Fibroblast of peridontal ligament (primary cell): ENCODE measurements around the gene ARHGAP24.
A peak's percentile ranks its signal among the peaks of the same experiment; 100 is the strongest.

Source experiments
- DNase-seq: peaks from one replicate; pipeline ENCODE4 v3.0.0-alpha.2; 2010; ENCODE audit errors: extremely low read depth

The ARHGAP24 gene

DNA sequence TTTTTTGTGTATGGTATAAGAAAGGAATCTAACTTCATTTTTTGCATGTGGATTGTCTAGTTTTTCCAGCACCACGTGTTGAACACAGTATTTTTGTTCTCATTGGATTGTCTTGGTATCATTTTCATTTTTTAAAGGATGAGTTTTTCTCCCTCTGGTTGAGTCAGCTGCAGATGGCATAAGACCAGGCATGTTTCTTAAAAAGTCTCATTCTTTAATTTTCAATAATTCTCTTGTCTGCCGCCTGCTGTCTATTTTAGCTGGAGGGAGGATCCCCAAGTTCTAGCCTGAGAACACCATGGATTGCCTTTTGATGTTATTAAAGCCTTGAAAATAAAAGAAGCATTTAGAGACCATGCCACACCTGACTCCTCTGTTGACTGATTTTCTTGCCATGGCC lies 263.8 kb downstream of the ARHGAP24 start:
- peak; percentile 49 for DNase-seq

DNA sequence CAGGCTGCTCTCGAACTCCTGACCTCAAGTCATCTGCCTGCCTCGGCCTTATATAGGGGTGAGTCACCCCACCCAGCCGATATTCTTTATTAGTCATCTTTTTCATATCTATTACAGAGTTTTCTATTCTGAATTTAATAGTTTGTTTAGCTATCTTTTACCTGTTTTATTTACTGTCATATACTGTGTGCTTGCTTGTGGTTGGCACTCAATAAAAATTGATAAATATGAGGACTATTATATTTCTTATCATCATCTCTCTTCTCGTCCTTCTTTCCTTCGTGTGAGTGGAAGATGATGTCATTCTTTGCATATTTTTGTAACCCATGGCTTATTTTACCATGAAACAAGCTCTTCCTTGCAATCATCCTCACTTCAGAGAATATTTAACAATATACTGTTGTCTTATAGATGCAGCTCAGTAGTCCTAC lies 265.5 kb downstream of the ARHGAP24 start:
- peak; percentile 71 for DNase-seq

DNA sequence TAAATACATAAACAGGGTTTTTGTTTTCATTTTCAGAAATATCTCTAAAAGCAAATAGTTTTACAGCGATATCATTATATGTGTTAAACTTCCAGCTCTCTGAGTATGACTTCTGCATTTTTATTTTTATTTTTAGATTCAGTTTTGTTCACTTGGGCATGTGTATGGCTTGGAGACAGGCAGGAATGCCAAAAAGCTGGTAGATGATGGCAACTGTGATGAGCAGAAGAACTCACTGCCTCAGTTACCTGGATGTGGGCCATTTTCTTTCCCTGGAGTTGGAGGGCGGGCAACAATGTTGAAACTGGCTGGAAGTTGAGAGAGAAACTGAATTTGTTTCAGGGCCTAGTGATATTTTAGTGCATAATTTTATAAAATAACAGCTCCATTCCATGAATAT lies 266.4 kb downstream of the ARHGAP24 start:
- DNase-seq: no peak

DNA sequence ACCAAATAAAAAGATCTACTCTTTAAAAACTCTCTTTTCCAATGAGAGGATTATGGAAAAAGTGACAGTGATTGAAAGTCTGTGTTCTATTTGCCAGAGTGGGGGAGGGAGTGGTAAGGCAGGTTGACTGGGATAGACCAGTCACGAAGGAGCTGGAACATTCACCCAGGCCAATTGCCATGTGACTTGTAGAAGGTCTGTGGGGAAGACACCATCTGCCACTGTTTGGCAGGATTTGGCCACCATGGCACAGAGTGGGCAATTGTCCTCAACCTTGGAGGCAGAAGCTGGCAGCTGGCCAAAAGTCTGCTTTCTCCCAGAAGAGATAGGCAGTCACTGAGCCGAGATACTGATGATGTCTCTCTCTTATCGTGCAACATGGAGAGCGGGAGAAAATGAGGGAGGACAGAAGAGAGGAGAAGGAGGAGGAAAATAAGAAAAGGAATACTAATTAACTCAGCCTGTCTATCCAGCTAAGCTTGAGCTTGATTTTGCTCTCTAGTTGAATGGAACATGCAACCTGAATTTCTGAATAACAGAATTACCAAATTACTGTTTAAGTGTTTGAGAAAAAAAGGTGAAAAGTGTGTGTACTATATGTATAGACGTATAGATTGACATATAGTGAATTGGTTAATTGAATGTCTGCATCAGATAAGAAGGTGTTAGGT lies 267.1 kb downstream of the ARHGAP24 start:
- DNase-seq: no peak

DNA sequence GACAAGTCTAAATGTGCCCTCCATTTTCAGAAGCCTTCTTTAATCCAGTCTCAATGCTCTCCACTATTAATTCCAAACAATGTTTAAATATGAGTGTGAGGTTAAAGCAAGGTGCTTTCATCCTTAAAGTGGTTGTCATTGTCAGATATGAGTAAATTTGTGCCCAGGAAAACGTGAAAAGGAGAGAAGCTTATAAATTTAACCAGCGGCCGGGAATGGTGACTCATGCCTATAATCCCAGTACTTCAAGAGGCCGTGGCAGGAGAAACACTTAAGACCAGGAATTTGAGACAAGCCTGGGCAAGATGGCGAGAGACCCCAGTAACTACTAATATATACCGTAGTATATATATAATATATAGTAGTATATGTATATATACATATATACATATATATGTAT lies 270.0 kb downstream of the ARHGAP24 start:
- no peak for DNase-seq

DNA sequence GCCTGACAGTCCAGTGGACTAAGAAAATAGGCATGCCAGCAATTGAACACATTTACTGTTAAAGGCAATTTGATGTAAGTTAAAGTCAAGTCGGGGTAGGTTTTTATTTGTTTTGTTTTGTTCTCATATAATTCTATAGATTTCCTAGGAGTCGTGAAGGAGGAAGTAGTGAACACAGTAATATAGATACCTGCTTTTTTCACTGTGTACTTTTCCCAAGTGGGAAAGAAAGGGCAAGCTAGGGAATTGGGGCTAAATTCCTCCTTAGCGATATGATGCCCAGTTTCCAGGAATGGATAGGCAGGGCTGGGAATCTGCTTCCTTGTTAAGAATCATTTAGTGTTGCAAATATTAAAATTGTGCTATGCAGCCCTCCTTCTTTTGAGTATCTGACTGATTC lies 271.0 kb downstream of the ARHGAP24 start:
- no peak for DNase-seq

DNA sequence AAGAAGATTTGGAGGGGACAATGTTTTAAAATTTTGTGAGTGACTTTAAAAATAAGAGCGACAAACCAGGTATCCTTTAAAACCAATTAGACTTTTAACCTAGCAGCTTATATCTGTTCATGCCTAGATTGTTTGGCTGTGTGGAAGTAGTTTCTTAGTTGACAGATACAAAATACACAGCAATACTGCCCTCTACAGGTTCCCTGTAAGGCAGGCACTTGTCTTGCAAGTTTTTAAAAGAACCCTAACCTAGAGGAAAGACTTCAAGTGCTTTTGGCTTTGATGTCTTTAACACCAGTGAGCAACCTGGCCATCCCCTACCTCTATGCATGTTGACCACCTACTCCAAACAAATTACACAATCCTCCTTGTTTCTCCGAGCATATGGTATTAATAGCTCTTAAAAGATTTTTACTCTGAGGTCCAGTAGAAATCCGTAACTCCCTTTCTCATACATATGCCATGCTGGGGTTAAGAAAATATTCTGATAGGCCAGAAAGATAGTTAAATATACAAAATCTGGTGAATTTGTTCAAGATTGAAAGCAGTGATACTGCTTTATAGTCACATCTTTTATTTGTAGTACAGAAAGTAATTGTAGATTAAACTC lies 273.0 kb downstream of the ARHGAP24 start:
- peak; percentile 93 for DNase-seq

DNA sequence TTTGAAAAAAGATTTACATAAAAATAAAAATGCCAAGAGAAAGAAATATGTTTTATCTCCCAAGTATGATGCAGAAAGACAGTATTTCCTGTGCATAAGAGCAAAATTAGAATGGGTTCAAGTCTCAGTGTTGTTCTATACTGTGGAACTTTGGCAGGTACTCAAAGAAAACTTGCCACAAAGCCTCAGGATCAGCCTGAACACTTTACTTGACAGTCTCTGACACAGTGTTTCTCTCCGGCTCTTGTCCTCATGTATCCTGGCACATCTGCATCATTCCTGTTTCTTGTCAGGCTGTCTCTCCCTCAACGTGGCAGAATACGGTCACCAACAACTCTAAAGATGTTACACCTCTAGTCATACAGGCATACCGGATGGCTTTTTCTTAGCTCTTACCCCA lies 273.7 kb downstream of the ARHGAP24 start:
- no peak for DNase-seq

DNA sequence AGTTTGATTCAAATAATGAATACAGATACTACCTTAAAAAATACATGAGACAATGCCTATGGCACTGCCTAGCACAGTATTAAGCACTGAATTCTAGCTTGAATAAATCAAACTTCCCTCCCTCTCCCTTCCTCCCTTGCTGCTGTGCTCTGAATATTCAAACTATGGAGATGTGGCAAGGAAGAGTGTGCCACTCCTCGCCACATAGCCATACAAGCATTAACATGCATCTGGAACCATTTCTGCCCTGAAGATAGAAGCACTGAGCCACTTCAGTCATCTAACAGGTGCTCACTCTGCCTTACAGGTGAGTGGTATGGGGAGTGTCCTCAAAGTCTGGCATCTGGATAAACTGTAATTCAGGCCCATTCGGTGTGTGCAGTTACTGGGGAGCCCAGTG lies 276.9 kb downstream of the ARHGAP24 start:
- no peak for DNase-seq

DNA sequence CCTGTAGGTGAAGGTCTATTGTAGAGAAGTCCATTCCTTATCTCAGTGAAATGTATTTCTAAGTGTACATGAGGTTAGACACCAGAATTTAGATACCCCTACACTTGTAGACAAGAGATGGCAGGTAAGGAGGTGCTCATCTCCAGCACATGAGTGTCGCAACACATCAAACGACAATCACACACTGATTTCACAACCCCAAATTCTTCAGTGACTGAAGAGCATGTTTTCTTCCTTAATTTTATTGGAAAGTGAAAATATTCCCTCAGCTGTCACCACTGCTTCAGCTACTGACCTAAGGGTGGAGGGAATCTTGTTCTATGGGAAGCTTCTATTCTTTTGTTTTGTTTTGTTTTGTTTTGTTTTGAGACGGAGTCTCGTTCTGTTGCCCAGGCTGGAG lies 280.3 kb downstream of the ARHGAP24 start:
- DNase-seq: no peak

DNA sequence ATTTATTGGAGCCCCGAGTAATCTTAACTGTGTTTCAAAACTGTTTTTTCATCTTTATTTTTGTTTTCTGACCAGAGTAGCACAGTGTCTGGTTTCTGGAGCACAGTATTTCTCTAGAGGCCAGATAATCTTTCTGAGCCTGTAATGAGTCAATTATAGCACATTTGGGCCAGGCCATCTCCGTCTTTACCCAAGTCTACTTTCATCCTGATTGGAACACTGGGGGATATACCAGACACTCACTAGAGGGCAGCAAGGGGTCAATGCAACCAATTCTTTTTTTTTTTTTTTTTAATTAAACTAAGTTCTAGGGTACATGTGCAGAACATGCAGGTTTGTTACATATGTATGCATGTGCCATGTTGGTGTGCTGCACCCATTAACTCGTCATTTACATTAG lies 282.0 kb downstream of the ARHGAP24 start:
- peak; percentile 74 for DNase-seq

DNA sequence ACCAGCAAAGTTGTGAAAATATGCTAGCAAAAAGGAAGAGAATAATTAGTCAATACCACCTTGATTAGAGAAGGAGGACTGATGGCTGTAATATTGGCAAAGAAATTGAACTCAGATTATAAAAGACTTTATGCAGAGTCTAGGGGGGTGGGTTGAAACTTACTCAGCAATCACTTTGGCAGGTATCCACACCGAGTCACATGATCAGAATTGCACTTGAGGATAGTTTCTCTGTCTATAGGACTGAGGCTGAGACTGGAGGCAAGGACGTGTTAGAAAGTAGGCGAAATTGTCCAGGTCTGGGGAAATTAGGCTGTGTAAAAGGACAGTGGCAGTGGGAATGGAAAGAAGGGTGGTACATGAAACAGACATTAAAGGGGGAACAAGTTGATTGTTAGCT lies 284.4 kb downstream of the ARHGAP24 start:
- DNase-seq: no peak

DNA sequence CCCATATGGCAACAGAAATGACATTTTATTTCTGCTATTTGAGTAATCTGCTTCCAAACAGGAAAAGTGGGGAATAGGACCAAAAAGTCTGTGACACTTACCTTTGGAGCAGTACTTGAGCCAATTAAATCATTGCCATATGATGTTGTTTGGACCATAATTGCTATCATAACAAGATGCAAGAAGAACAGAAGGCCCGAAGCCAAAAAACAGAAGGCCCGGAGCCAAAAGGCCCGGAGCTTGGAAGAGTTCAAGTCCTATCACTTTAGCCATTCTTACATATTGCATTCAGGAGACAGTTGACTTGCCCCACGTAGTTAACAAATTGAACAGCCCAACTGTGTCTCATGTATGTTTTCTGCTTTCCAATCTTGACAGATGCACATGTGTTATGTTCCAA lies 285.6 kb downstream of the ARHGAP24 start:
- DNase-seq: no peak

DNA sequence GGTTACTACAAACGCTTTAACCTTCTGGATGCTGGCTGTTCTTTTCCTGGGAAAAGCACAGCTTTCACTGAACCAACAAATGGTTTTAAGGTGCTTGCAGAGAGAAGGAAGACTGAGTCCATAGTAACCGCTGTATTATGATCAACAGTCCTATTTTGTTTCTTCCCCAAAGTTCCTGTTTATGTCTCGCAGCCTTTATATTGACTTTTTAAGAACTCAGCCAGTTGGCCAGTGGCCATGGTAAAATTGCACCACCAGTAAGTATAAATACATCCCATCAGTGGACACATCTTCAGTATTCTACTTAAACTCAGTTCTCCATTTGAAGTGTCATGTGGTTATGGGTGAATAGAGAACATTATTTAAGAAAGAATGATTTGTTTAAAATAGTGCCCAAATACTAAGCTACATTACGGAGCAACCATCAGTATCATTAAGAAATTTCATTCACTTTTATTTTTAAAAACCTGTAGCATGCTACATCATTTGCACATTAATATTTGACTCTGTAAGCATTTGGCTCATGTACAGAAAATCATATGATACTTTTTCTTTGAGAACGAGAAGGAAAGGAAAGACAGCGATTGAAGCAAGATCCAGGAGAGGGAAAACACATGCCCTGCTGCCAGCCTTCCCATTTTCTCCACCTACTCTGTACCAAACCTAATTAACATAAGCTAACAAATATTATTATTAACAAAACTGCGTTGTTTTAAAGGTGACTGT lies 287.0 kb downstream of the ARHGAP24 start:
- DNase-seq: peak; percentile 76

DNA sequence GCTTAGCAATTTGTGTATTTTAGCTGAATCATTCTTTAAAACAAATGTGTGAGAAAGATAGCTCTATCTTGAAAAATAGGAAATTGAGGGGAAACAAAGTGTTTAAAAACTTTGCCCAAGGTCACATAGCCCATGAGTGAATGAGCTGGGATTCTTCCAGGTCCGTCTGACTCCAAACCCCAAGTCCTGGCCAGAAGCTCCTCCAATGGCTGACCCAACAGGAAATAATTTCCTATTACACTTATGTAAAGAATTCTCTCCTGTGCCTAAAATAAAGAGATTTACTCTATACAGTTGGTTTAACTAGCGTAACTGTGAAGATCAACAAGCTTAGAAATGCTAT lies 287.6 kb downstream of the ARHGAP24 start:
- DNase-seq: peak; percentile 93

DNA sequence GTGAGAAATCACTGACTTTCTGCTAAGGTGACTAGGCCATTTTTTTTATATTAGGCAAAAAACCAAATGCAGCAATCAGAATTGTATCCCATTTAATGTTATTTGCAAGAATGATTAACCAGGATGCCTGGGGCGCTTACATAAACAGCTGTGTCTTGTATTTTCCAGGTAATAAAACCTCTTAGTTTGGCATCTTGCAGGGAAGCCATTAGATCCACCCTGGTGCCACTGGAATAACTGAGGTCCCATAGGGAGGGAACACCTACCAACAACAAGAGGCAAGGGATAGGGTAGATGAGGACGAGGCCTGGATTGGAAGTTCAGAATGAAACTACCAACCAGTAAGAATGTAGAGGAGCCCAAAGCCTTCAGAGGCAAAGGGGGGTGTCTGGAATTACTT lies 288.3 kb downstream of the ARHGAP24 start:
- DNase-seq: no peak

DNA sequence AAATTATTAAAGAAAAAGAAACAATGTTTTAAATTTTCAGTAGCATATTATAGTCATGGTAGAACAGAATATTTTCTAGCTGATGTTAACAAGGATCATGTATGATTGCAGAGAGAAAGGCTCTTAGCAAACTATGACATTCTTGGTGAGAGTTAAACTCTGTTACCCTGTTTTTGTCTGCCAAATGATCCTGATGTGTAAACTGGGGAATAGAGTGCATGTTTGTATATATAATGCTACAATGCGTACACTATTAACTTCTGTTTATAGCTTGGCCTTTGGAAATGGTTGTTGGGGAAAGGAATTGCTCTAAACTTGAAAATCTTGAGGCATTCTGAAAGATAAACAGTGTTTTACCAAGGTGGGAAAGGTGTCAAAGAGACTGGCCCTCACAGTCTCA lies 292.7 kb downstream of the ARHGAP24 start:
- DNase-seq: no peak

DNA sequence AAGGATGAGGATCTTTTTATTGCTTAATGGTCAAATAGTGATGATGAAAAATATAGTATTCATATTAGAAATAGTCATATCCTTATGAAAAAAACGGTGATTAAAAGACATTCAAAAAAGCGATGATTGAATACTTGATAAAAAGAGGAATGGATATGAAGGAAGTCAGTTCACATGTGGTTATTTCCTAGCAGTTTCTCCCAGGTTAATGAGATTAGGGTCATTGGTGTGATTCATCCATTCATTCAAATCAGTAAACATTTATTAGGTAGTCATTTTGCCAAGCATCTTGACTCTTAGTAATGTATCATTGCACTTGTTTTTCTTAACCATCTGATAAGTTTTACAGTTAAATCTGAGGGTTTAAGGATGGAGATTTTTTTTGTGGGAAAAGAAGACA lies 294.1 kb downstream of the ARHGAP24 start:
- no peak for DNase-seq

DNA sequence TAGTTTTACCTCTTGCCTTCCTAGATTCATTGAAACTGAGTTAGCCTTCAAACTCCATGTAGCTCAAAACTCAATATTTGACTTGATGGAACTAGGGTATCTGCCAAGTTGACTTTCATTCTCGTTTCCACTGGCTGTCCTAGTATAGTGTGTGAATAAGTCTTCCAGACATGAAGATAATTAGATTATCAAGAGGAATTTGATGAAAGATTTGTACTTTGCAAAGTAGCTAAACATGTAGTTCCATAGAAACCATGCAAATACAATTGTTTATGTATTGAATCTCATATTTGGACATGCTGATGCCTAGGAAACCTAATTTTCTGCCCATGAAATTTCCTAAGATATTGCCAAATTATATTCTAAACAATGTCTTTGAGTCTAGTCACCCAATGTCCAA lies 297.5 kb downstream of the ARHGAP24 start:
- peak; percentile 76 for DNase-seq

DNA sequence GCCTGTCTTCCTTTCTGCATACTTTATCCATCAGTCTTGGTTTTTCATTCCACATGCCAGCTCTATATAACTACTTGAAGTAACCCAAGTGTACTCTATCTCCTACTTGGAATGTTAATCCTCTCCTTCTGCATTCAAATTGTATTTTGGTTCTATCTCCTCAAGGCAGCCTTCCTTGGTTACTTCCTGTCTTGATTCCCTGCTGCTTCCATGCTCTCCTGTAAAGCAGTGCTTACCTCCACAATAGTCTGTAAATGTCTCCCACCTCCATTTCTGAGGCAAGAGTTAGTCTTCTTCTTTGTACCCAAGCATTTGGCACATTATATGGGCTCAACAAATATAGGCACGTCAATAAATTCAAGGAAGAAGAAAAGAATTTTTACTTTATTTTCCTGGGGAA lies 298.4 kb downstream of the ARHGAP24 start:
- no peak for DNase-seq

DNA sequence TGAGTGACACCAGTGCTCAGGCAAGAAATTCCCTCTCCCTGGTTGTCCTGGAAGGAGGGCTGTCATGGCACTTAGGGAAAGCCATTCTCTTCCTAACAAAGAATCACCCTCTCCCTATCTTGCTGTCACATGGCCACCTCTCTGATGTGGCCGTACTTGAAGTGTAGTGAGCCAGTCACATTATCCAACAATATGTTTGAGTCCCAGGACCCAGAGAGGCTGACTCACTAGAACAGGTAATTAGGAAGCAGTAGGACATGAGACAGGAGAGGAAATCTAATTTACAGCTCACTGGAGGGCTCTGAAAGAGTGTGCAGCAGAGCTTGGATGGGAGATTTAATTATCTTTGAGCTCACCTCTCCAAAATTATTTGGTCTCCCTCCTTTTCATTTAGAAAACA lies 299.1 kb downstream of the ARHGAP24 start:
- DNase-seq: no peak

DNA sequence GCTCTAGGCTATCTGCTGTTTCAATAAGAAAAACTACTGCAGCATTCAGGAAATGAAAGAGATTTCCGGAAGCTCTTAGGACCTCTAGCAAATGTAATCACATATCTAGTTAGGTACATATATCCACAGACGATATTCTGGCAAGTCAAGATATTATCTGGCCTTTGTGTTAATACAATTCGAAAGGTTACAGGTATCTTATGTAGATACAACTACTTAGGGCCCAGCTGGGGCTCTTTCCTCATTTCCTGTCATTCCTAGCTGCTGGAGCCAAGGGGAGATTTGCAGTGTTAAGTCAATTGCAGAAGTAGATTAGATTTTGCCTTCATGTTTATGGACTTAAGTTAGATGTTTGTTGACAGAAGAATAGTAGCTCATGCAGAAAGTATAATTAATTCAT lies 299.5 kb downstream of the ARHGAP24 start:
- DNase-seq: no peak

DNA sequence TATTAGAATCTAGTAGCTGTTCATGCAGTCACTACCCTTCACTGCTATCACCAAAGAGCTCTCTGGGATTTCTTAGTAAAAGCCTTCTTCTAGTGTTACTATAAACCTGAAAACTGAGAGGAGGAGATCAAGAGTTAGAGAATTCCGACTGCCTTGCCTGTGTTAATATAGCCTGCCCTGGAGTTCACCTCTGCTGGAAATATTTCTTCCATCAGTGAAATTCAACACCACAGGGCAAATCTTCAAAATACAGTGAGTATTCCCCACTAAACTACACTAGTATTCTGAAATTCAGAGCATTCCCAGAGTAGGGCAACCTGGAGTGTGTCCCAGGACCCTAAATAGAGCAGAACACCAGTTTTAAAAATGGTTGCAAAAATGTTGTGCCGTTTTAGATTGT lies 301.1 kb downstream of the ARHGAP24 start:
- no peak for DNase-seq
